GM10266 (cell line): Measurements from ENCODE around the gene USE1.

Source experiments
- DNase-seq: peaks from one replicate; pipeline ENCODE4 v3.0.0; 2012; ENCODE audit errors: extremely low spot score
- CTCF ChIP-seq: IDR thresholded peaks from 2 replicates; pipeline ENCODE4 v1.5.1; 2012; ENCODE audit warnings: mild to moderate bottlenecking, low read depth; ENCODE audit not compliant: control insufficient read depth, insufficient read depth; ENCODE audit errors: missing control alignments

Gene USE1

GRCh38 chr19:17215127-17215971 is at the start of gene USE1:
USE1 (plus strand) TSS chr19:17215357; CDS start chr19:17215406, 49 bp downstream.
- peak; percentile 91 for DNase-seq
- TF ChIP-seq CTCF = no peak

GRCh38 chr19:17165715-17166114 is 49.4 kb upstream of the USE1 start:
- no peak for TF ChIP-seq CTCF
- DNase-seq = no peak

GRCh38 chr19:17170538-17171297 is 44.4 kb upstream of the USE1 start:
- TF ChIP-seq CTCF = no peak
- DNase-seq = peak; percentile 89

- TF ChIP-seq CTCF = no peak
- DNase-seq = no peak
These were observed 43.3 kb upstream of the USE1 start for GRCh38 chr19:17171874-17172273.

- no peak for TF ChIP-seq CTCF
- no peak for DNase-seq
These were observed 42.4 kb upstream of the USE1 start for GRCh38 chr19:17172624-17173345.

GRCh38 chr19:17178291-17178690 is 36.9 kb upstream of the USE1 start:
- no peak for DNase-seq
- no peak for TF ChIP-seq CTCF
